OCI-LY3 (cell line): ENCODE measurements around the gene SPP1.
A peak's percentile ranks its signal among the peaks of the same experiment; 100 is the strongest.

Source experiments
- H2AFZ ChIP-seq: fragments of 200-600, 300-600 bp; shearing (Covaris generic); 2 replicates; pipeline ENCODE4 v1.6.0; 2014; ENCODE audit warnings: antibody characterized with exemption, low read depth, low read length
- H3K27ac ChIP-seq: fragments of 200-600, 300-600 bp; sonication (generic); 2 replicates; pipeline ENCODE4 v1.5.1; 2014; ENCODE audit warnings: mild to moderate bottlenecking, low read length, moderate library complexity, mixed read lengths
- H3K27me3 ChIP-seq: fragments of 200-600, 300-600 bp; sonication (generic); 2 replicates; pipeline ENCODE4 v1.6.1; 2014; ENCODE audit warnings: low read depth, low read length, mixed read lengths
- H3K36me3 ChIP-seq: fragments of 200-600, 300-600 bp; sonication (generic); replicated peaks from 2 replicates; pipeline ENCODE3; 2014; ENCODE audit warnings: low read depth, low read length, mixed read lengths
- H3K4me1 ChIP-seq: fragments of 300-600, 200-600 bp; sonication (generic); 2 replicates; pipeline ENCODE4 v1.6.1; 2014; ENCODE audit warnings: low read length, mixed read lengths
- H3K4me2 ChIP-seq: fragments of 200-600, 300-600 bp; sonication (generic); 2 replicates; pipeline ENCODE4 v1.6.1; 2014; ENCODE audit warnings: low read length, mixed read lengths
- H3K4me3 ChIP-seq: fragments of 300-600, 200-600 bp; sonication (generic); 2 replicates; pipeline ENCODE4 v1.5.1; 2014; ENCODE audit warnings: antibody characterized with exemption, mild to moderate bottlenecking, low read length, moderate library complexity
- H3K79me2 ChIP-seq: fragments of 300-600, 200-600 bp; shearing (Covaris generic); 2 replicates; pipeline ENCODE4 v1.6.1; 2014; ENCODE audit warnings: mild to moderate bottlenecking, low read length, mixed read lengths
- H3K9ac ChIP-seq: fragments of 300-600, 200-600 bp; shearing (Covaris generic); 2 replicates; pipeline ENCODE4 v1.6.0; 2014; ENCODE audit warnings: mild to moderate bottlenecking, low read length, moderate library complexity
- H3K9me3 ChIP-seq: fragments of 200-600, 300-600 bp; shearing (Covaris generic); 2 replicates; pipeline ENCODE4 v1.6.1; 2014; ENCODE audit warnings: low read length, mixed read lengths; ENCODE audit not compliant: insufficient read depth
- H4K20me1 ChIP-seq: fragments of 200-600, 300-600 bp; sonication (generic); 2 replicates; pipeline ENCODE4 v1.6.1; 2016; ENCODE audit warnings: low read length, mixed read lengths; ENCODE audit not compliant: insufficient read depth
- EZH2phosphoT487 ChIP-seq: fragments of 200-600 bp; shearing (Covaris generic); IDR thresholded peaks from 2 replicates; pipeline ENCODE4 v1.6.1; 2018; ENCODE audit warnings: antibody characterized with exemption, mixed run types, low read depth
- TF ChIP-seq, protein P1 (sequence below): fragments of 200-600, 300-600 bp; sonication (generic); IDR thresholded peaks from 2 replicates; pipeline ENCODE4 v1.5.1; 2014; ENCODE audit warnings: antibody characterized with exemption, low read length, low read depth

The SPP1 gene

GRCh38 chr4:88010966-88011365, 35.5 kb downstream of the SPP1 start:
- H3K4me2 ChIP-seq: 0 out of 2 replicates have a peak overlapping the region, but pooled peaks have one; percentile 7
- no peaks in the 10 kb centered on the region for H3K9me3 ChIP-seq
- no peak overlapping the region for H3K9ac ChIP-seq
- no peak overlapping the region for H2AFZ ChIP-seq
- H4K20me1 ChIP-seq: peaks cover 28% of the 10 kb centered on the region
- no peak overlapping the region for H3K4me3 ChIP-seq
- H3K36me3 ChIP-seq: no peaks in the 10 kb centered on the region
- H3K4me1 ChIP-seq: peaks cover 37% of the 10 kb centered on the region
- H3K27me3 ChIP-seq: no peaks in the 10 kb centered on the region
- TF ChIP-seq, protein P1, sequence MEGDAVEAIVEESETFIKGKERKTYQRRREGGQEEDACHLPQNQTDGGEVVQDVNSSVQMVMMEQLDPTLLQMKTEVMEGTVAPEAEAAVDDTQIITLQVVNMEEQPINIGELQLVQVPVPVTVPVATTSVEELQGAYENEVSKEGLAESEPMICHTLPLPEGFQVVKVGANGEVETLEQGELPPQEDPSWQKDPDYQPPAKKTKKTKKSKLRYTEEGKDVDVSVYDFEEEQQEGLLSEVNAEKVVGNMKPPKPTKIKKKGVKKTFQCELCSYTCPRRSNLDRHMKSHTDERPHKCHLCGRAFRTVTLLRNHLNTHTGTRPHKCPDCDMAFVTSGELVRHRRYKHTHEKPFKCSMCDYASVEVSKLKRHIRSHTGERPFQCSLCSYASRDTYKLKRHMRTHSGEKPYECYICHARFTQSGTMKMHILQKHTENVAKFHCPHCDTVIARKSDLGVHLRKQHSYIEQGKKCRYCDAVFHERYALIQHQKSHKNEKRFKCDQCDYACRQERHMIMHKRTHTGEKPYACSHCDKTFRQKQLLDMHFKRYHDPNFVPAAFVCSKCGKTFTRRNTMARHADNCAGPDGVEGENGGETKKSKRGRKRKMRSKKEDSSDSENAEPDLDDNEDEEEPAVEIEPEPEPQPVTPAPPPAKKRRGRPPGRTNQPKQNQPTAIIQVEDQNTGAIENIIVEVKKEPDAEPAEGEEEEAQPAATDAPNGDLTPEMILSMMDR: no peak
- no peak for TF ChIP-seq EZH2phosphoT487
- no peak overlapping the region for H3K27ac ChIP-seq
- peaks cover 61% of the 10 kb centered on the region for H3K79me2 ChIP-seq

DNA sequence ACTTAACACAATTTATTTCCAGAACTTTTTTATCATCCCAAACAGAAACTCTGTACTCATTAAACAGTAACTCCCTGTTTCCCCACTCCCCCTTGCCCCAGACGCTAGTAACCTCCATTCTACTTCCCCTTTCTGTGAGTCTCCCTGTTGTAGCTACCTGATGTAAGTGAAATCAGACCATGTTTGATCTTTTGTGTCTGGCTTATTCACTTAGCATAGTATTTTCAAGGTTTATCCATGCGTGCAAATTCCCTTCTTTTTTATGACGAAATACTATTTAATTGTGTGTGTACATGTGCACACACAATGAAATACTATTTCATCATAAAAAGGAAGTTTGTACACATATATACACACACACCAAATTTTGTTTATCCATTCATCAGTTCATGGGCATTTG, 37.1 kb downstream of the SPP1 start:
- Histone ChIP-seq H3K4me2 (peak overlapping the region; percentile 54), H3K27me3 (no peaks in the 10 kb centered on the region), H3K4me1 (peaks cover 41% of the 10 kb centered on the region), H3K79me2 (peaks cover 64% of the 10 kb centered on the region), H3K36me3 (no peaks in the 10 kb centered on the region), H3K27ac (no peak overlapping the region), H4K20me1 (peaks cover 28% of the 10 kb centered on the region), H3K4me3 (peak overlapping the region; percentile 8; the same call in 1 of the 2 replicates), H3K9me3 (no peaks in the 10 kb centered on the region), H2AFZ (no peak overlapping the region), H3K9ac (no peak overlapping the region)
- no peak for TF ChIP-seq EZH2phosphoT487
- TF ChIP-seq, protein P1: no peak

DNA sequence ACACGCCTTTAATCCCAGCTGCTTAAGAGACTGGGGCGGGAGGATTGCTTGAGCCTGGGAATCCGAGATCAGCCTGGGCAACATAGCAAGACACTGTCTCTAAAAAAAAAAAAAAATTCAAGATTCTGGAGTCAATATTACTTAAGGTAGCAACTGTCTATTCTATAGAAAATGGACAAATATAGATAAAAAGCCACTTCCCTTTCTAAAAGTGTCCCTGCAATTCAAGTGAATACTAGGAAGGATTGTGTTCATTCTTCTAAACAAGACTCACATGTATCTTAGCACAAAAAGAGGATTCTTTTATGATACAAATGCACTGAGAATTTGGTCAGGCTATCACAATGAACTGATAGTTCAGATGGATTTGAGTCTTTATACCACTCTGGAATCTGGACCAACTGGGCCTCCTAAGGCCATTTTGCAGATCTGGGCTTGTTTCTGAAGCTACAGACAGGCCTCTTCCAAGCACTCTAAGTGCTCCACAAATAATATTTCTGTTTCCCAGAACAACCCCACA, 38.9 kb downstream of the SPP1 start:
- no peak overlapping the region for H2AFZ ChIP-seq
- peaks cover 9% of the 10 kb centered on the region for H3K36me3 ChIP-seq
- H3K79me2 ChIP-seq: peaks cover 56% of the 10 kb centered on the region
- no peak for TF ChIP-seq EZH2phosphoT487
- TF ChIP-seq, protein P1: no peak
- H4K20me1 ChIP-seq: peaks cover 18% of the 10 kb centered on the region; the same call in 1 of the 2 replicates
- no peak overlapping the region for H3K4me3 ChIP-seq
- H3K9ac ChIP-seq: no peak overlapping the region
- H3K4me2 ChIP-seq: no peak overlapping the region
- H3K27me3 ChIP-seq: no peaks in the 10 kb centered on the region
- H3K4me1 ChIP-seq: peaks cover 32% of the 10 kb centered on the region
- H3K9me3 ChIP-seq: no peaks in the 10 kb centered on the region
- H3K27ac ChIP-seq: no peak overlapping the region

DNA sequence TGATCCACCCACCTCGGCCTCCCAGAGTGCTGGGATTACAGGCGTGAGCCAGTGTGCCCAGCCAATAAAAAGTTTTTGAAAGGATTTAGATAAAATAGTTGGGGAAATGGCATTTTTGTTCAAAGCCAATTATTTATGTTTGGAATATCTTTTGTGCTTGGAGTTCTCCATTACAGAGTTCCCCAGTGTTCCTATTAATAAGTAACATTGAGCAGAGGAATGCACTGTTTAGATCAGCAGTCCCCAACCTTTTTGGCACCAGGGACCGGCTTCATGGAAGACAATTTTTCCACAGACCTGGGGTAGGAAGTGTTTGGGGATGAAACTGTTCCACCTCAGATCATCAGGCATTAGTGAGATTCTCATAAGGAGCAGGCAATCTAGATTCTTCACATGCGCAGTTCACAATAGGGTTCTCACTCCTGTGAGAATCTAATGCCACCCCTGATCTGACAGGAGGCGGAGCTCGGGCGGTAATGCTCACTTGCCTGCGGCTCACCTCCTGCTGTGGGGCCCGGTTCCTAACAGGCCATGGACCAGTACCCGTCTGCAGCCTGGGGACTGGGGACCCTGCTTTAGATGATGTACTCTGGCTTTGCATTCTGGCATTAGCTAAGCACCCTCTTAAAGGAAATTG, 40.3 kb downstream of the SPP1 start:
- no peaks in the 10 kb centered on the region for H3K9me3 ChIP-seq
- H3K36me3 ChIP-seq: peaks cover 9% of the 10 kb centered on the region
- no peak overlapping the region for H3K4me3 ChIP-seq
- H3K27ac ChIP-seq: no peak overlapping the region
- no peaks in the 10 kb centered on the region for H3K27me3 ChIP-seq
- H3K79me2 ChIP-seq: peaks cover 44% of the 10 kb centered on the region
- H4K20me1 ChIP-seq: peaks cover 18% of the 10 kb centered on the region; the same call in 1 of the 2 replicates
- H3K4me2 ChIP-seq: no peak overlapping the region
- no peak overlapping the region for H3K9ac ChIP-seq
- H2AFZ ChIP-seq: no peak overlapping the region
- peaks cover 25% of the 10 kb centered on the region for H3K4me1 ChIP-seq
- no peak for TF ChIP-seq EZH2phosphoT487
- TF ChIP-seq, protein P1: no peak
